Measurements from ENCODE around the gene TYW3. TPM values are rescaled to one million over a fixed set of nuclear protein-coding genes. Genes with fewer than 3 reads are reported as not detected.
"Not testable (repeated sequence)": the region's sequence is repeated elsewhere in the genome, so short reads cannot be mapped to it uniquely, and the experiment has no call there.

Gene TYW3
- total RNA-seq, 2 donors from 2014 or later: 14.8 to 18.9 TPM

GRCh38 chr1:74753104-74753503 is 20.2 kb downstream of the TYW3 start:
- no peak for TF ChIP-seq CTCF (conservative IDR thresholded peaks at IDR 0.05)
- peaks cover 24% of the 10 kb centered on the region for H3K9me3 ChIP-seq (ENCODE audit: control insufficient read depth, low read length)
- Mint-ChIP-seq H3K4me1 (no peaks in the 10 kb centered on the region), H3K27ac (no peak overlapping the region), H3K27me3 (ENCODE audit: insufficient read depth) (no peaks in the 10 kb centered on the region), H3K9me3 (peaks cover 31% of the 10 kb centered on the region), H3K4me3 (no peak overlapping the region), H3K36me3 (ENCODE audit: low read depth) (peaks cover 48% of the 10 kb centered on the region)
- peaks cover 28% of the 10 kb centered on the region for H3K36me3 ChIP-seq (ENCODE audit: control insufficient read depth, insufficient read depth, low read length)
- 75 to 81% methylated on average over 2 of the region's 2 CpGs for WGBS, 2 experiments (ENCODE audit: insufficient coverage in 1 of 2, insufficient read length in 1 of 2)
- no peaks in the 10 kb centered on the region for H3K4me1 ChIP-seq (ENCODE audit: control insufficient read depth, insufficient read depth, low read length)
- DNase-seq: no peak
- H3K27ac ChIP-seq (ENCODE audit: low read depth, low read length): no peak overlapping the region
- H3K4me3 ChIP-seq (ENCODE audit: low read length): no peak overlapping the region
- H3K9ac ChIP-seq (ENCODE audit: extremely low read depth, low read length, poor library complexity, severe bottlenecking): no peak overlapping the region
- no peaks in the 10 kb centered on the region for H3K27me3 ChIP-seq (ENCODE audit: control insufficient read depth, insufficient read depth, low read length, poor library complexity, severe bottlenecking)

- TF ChIP-seq CTCF (conservative IDR thresholded peaks at IDR 0.05): no peak
- Mint-ChIP-seq H3K36me3 (ENCODE audit: low read depth) (peaks cover 50% of the 10 kb centered on the region), H3K27me3 (ENCODE audit: insufficient read depth) (no peaks in the 10 kb centered on the region), H3K27ac (no peak overlapping the region), H3K4me3 (no peak overlapping the region), H3K4me1 (no peaks in the 10 kb centered on the region), H3K9me3 (peaks cover 32% of the 10 kb centered on the region)
- no peak overlapping the region for H3K9ac ChIP-seq (ENCODE audit: extremely low read depth, low read length, poor library complexity, severe bottlenecking)
- H3K27ac ChIP-seq (ENCODE audit: low read depth, low read length): no peak overlapping the region
- no peaks in the 10 kb centered on the region for H3K4me1 ChIP-seq (ENCODE audit: control insufficient read depth, insufficient read depth, low read length)
- no peak overlapping the region for H3K4me3 ChIP-seq (ENCODE audit: low read length)
- no peaks in the 10 kb centered on the region for H3K27me3 ChIP-seq (ENCODE audit: control insufficient read depth, insufficient read depth, low read length, poor library complexity, severe bottlenecking)
- no peak for DNase-seq
- H3K36me3 ChIP-seq (ENCODE audit: control insufficient read depth, insufficient read depth, low read length): peaks cover 36% of the 10 kb centered on the region
- peaks cover 24% of the 10 kb centered on the region for H3K9me3 ChIP-seq (ENCODE audit: control insufficient read depth, low read length)
Observed at GRCh38 chr1:74755475-74755874, 22.5 kb downstream of the TYW3 start.

GRCh38 chr1:74756650-74757049 is 23.7 kb downstream of the TYW3 start:
- H3K9ac ChIP-seq (ENCODE audit: extremely low read depth, low read length, poor library complexity, severe bottlenecking); H3K27ac Mint-ChIP-seq; H3K4me3 ChIP-seq (ENCODE audit: low read length); H3K27me3 ChIP-seq (ENCODE audit: control insufficient read depth, insufficient read depth, low read length, poor library complexity, severe bottlenecking); DNase-seq; H3K4me1 Mint-ChIP-seq; H3K27me3 Mint-ChIP-seq (ENCODE audit: insufficient read depth); H3K4me1 ChIP-seq (ENCODE audit: control insufficient read depth, insufficient read depth, low read length); H3K4me3 Mint-ChIP-seq; H3K27ac ChIP-seq (ENCODE audit: low read depth, low read length): not testable (repeated sequence)
- Histone ChIP-seq H3K36me3 (ENCODE audit: control insufficient read depth, insufficient read depth, low read length) (peaks cover 36% of the 10 kb centered on the region), H3K9me3 (ENCODE audit: control insufficient read depth, low read length) (peaks cover 24% of the 10 kb centered on the region)
- WGBS, 2 experiments (ENCODE audit: insufficient coverage in 1 of 2, insufficient read length in 1 of 2): 97% methylated on average over 2 of the region's 2 CpGs; no CpG with 5 or more reads in 1 of the 2 experiments
- Mint-ChIP-seq H3K36me3 (ENCODE audit: low read depth) (peaks cover 50% of the 10 kb centered on the region), H3K9me3 (peaks cover 32% of the 10 kb centered on the region)

GRCh38 chr1:74763807-74764206 is 30.9 kb downstream of the TYW3 start:
- H3K4me3 Mint-ChIP-seq: no peak overlapping the region
- no peaks in the 10 kb centered on the region for H3K27me3 Mint-ChIP-seq (ENCODE audit: insufficient read depth)
- DNase-seq: no peak
- Histone ChIP-seq H3K27ac (ENCODE audit: low read depth, low read length) (no peak overlapping the region), H3K9ac (ENCODE audit: extremely low read depth, low read length, poor library complexity, severe bottlenecking) (no peak overlapping the region), H3K4me1 (ENCODE audit: control insufficient read depth, insufficient read depth, low read length) (no peaks in the 10 kb centered on the region), H3K9me3 (ENCODE audit: control insufficient read depth, low read length) (no peaks in the 10 kb centered on the region), H3K36me3 (ENCODE audit: control insufficient read depth, insufficient read depth, low read length) (peaks cover 18% of the 10 kb centered on the region), H3K4me3 (ENCODE audit: low read length) (no peak overlapping the region), H3K27me3 (ENCODE audit: control insufficient read depth, insufficient read depth, low read length, poor library complexity, severe bottlenecking) (no peaks in the 10 kb centered on the region)
- peaks cover 4% of the 10 kb centered on the region for H3K36me3 Mint-ChIP-seq (ENCODE audit: low read depth)
- H3K9me3 Mint-ChIP-seq: no peaks in the 10 kb centered on the region
- 89 to 100% methylated on average over 2 to 4 of the region's 4 CpGs for WGBS, 2 experiments (ENCODE audit: insufficient coverage in 1 of 2, insufficient read length in 1 of 2)
- TF ChIP-seq CTCF (conservative IDR thresholded peaks at IDR 0.05): no peak
- no peak overlapping the region for H3K27ac Mint-ChIP-seq
- no peaks in the 10 kb centered on the region for H3K4me1 Mint-ChIP-seq

Data from endodermal cell (in vitro differentiated cells).